SIG-M5 treated with dmso at 0.1 percent for 504 hours (cell line): ENCODE measurements around the gene KLF13.

Experiments
- DNase-seq: peaks from one replicate; lab custom pipeline; 2025; ENCODE audit not compliant: unreplicated experiment; lab: John Stamatoyannopoulos, UW

Gene KLF13

GRCh38 chr15:31360843-31361763 is 34.5 kb downstream of the KLF13 start:
- DNase-seq = peak; percentile 78

DNA sequence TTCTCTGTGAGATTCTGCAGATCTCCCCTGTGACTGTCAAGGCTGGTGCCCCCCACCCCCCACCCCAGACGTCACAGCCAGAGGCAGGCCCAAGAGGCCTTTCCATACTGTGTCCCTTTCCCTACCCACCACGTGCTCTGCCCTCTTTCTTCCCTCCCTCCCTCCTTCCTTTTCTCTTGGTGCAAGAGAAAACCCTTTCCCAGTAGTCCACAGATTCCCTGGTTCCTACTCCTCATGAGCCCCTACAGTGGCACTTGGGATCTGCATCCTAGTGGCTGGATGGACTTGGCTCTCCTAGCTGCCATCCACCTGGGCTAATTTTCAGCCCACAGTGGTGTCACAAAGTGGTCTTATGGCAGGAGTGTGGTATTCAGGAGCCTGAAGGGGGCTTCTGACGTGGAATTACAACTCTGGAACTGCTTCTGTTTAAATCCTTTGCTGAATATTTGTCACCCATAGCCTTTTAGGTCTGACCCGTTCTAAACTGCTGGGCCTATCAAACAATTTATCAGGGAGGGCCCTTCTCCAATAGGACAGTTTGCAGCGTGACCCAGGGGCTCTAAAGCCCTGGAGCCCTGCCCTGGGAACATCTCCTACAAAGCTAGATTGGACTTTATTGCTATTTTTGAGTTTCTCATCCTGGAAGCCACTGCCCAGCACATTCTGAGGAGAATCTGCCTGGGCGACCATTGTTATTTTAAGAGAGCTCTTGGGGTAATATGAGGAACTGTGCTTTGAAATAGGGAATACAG is 35.3 kb downstream of the KLF13 start:
- no peak for DNase-seq

- peak; percentile 4 for DNase-seq
Measured at GRCh38 chr15:31362886-31363285, 36.3 kb downstream of the KLF13 start.

DNA sequence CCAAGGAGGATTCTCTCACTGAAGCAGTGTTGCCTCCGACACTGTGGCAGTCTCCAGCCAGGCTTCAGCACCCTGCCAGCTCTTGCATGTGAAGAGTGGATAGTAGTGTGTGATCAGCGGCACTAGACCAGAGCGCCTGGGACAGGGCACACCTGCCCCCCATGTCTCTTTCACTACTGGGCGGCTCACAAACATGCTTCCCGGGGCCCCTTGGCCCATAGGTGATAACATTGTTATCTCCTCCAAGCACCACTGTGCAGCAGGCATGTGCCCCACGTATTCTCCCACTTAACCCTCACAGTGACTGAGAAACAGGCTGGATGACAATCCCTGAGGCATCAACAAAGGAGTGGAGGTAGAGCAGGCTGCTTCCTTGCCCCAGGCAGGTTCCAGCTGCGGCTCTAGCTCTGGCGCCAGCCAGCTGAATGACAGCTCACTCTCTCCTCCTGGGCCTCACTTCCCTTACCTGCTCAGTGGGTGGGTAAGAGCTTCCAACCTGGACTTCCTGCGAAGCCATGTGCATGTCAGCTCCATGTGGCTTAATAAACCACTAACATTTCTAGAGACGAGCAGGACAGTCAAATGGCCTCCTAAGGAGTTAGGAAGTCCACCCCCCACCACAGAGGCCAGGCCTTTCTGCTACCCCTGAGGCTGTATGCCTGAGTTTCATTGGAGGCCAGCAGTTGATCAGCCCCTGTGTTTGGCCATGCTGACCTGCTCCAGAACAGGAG is 37.8 kb downstream of the KLF13 start:
- DNase-seq = no peak

GRCh38 chr15:31365032-31365654 is 38.5 kb downstream of the KLF13 start:
- DNase-seq = no peak

- DNase-seq = peak; percentile 85
Measured at GRCh38 chr15:31365655-31366127, 39.1 kb downstream of the KLF13 start.

DNA sequence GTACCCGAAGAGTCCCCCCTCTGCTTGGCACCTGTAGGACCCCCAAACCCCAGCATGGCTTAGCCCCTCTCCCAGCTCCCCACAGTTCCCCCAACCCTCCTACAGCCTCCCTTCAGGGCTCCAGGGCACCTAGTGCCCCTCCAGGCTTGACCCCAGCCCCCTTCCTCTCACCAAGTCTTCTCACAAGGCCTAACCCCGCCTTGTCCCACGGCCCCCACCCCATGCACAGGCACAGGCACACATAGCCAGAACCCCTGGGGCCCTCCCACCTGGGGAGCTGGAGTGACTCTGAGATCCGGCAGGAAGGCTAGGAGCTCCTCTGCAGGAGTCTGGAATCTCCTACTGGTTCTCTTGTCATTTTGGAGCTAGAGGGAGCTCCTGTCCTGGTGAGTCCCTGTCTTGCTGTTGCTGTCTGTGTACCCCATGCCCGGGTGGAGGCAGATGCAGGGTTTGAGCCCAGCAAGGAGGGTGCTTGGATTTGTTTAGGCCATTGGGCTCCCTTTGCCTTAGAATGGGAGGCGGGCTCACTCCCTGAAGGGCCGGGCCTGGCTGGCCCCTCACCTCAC is 39.6 kb downstream of the KLF13 start:
- DNase-seq = no peak

DNA sequence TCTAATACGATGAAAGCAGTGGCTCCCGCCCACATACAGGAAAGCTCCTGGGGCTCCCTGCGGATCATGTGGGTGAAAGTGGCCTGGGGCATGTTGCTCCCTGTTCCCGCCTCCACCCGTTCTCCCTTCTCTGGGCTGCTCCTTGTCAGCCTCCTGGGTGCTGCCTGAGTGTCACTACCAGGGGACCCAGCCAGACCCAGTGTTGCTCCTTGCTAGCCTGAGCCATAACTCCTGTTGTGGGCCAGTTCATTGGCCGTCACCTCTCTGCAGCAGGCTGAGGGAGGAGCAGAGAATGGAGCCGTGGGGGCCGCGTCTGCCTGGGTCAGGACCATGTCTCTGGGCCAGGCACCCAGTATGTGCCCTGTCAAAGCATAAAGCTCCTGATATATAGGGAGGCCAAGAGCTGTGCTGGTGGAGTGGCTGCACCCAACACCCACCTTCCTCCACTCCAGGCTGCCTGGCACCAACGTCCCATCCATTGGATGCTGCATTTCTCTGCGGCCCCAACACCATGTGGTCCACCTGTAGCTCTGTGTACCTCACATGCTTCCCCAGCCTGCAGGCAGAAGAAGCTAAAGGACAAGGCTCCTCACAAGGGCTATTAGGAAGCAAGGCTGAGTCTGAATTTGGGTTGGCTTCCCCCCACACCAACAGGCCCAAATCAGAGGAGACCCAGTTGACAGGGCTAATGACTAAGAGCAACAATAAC is 40.5 kb downstream of the KLF13 start:
- DNase-seq = no peak

GRCh38 chr15:31367730-31368344 is 41.2 kb downstream of the KLF13 start:
- peak; percentile 3 for DNase-seq

GRCh38 chr15:31369727-31370126 is 43.1 kb downstream of the KLF13 start:
- no peak for DNase-seq

DNA sequence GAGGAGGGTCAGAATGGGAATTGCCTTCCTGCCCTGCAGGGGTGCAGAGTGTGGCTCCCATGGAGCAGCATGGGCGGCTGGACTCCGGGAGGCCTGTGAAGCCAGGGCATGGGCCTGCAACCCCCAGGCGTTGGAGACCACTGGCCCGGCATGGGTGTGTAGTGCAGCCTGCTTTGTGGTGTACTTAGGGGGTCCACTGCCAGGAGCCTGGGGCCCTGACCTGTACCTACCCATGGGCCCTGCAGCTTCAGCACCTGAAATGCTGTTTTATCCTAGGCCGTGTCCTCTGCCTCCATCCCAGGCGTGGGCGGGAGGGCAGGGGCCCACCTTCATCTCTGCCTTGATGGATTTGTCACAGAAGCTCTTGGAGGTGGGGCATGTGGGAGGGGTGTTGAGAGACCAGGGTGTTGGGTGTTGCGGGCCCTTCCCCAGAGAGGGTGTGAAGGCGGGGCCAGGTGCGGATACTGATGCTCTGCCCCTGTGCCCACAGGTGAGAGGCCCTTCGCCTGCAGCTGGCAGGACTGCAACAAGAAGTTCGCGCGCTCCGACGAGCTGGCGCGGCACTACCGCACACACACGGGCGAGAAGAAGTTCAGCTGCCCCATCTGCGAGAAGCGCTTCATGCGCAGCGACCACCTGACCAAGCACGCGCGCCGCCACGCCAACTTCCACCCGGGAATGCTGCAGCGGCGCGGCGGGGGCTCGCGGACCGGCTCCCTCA is 45.0 kb downstream of the KLF13 start:
- no peak for DNase-seq

GRCh38 chr15:31372635-31373091 is 46.0 kb downstream of the KLF13 start:
- DNase-seq = no peak

DNA sequence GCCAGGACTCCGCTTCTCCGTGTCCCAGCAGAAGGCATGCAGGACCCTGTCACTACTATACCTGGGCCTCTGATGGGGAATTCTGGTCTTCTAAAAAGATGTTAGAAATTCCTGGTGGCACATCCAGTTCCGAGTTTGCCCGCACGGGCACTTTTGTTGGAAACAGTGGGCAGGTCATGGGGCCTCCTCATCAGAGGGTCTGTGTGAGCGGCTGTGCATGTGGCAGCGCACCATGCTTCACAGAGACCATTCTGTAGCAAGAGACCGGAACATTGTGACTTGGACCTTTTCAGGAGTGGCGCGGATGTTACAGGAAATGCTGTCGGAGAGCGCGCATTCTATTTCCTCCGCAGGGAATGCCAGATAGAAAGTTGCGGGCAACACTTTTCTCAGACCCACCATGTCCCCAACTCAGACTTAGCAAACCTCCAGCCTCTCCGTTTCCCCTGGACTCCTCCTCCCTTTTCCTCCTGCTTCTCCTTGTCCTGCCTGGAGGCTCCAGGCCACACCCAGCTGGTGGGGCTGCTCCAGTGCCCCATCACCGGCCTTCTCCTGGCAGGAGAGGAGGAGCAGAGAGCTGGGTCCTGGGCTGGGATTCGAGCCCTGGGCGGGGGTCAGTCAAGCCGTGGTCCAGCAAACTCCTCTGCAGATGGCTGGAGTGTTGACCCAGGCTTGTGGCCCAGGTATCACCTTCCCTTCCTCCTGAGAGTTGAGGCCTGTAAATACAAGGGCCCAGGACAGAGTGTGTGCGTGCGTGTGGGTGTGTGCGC is 46.6 kb downstream of the KLF13 start:
- DNase-seq = no peak

DNA sequence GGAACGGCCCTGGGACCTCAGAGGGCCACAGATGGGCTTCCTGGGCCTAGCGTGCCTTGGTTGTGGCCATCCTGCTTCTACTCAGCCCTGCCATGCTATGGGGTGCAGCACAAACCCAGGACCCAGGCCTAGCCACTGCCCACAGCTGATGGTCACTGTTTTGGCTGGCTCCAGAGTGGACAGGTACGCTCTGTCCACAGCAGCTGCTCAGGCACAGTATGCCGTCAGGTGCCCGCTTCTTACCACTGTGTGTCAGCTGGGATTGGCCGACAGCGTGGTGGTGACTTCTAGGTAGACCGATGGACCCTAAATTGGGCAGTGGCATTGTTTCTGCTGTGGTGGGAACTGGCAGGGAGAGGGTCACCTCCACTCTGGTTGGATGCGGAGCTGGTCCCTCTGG is 47.3 kb downstream of the KLF13 start:
- DNase-seq = no peak

GRCh38 chr15:31374489-31374888 is 47.9 kb downstream of the KLF13 start:
- no peak for DNase-seq

- no peak for DNase-seq
Measured at GRCh38 chr15:31374986-31375385, 48.4 kb downstream of the KLF13 start.

- DNase-seq = no peak
Measured at GRCh38 chr15:31375772-31376171, 49.1 kb downstream of the KLF13 start.

DNA sequence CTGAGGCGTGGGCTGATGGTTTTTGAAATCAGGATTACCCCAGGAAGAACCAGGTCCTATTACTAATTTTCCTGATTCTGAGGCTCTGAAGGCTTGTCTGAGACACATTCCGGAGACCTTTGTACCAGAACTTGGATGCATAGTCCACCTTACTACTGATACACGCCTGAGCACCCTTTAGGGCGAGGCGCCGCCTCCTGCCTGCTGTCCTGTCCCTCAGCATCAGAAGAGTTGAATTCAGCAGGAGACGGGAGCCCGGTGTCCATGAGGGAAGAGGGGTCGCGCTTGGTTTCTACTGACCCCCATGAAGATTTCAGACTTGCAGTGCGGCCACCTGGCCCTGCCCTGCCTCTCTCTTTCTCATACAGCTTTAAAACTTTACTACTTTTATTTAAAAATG is 49.9 kb downstream of the KLF13 start:
- DNase-seq = no peak
